B cell (primary cell): ENCODE data around the gene STK40. TPM values are rescaled to one million over a fixed set of nuclear protein-coding genes. Genes with fewer than 3 reads are reported as not detected.

Source experiments
- ATAC-seq: fragments of 200-7000 bp; cut with Tn5 transposase; one replicate; pipeline ENCODE4 v1.10.0; 2021; ENCODE audit warnings: low read depth, mild to moderate bottlenecking, moderate number of reproducible peaks, moderate library complexity
- CTCF ChIA-PET: fragments of 350-600 bp; sonication (Branson Sonifier 250); formaldehyde crosslinking; loops from one replicate; lab custom pipeline; 2021; ENCODE audit warnings: antibody characterized with exemption, inconsistent platforms; lab: Charles Lee
- POLR2A ChIA-PET: fragments of 350-600 bp; sonication (Branson Sonifier 250); formaldehyde crosslinking; loops from one replicate; lab custom pipeline; 2021; ENCODE audit warnings: antibody characterized with exemption; lab: Charles Lee
- DNase-seq: peaks from one replicate; pipeline ENCODE4 v3.0.0; 2013
- H2AFZ ChIP-seq: 2 replicates; pipeline ENCODE4 v1.6.1; 2012; ENCODE audit warnings: mild to moderate bottlenecking, low read depth, low read length; ENCODE audit not compliant: insufficient read depth, poor library complexity, severe bottlenecking
- H3K27ac ChIP-seq, 2 donors: 1 replicate in 1 of 2; 2 replicates in 1 of 2; pipeline ENCODE4 v1.5.1; 2012 to 2013; ENCODE audit warnings: low read length in 2 of 2, mild to moderate bottlenecking in 2 of 2, moderate library complexity in 1 of 2
- H3K27me3 ChIP-seq, 4 experiments: fragments of 200-600 bp in 1 of 4; sonication (generic) in 1 of 4; replicated peaks in 1 of 4; 1 replicate in 2 of 4; 2 replicates in 2 of 4; pipeline versions ENCODE4 v1.6.1 to v1.7.0; 2013 to 2016; ENCODE audit warnings: low read length in 3 of 4, mild to moderate bottlenecking in 2 of 4, mixed read lengths in 1 of 4, moderate library complexity in 1 of 4; ENCODE audit not compliant: insufficient read depth in 4 of 4, control insufficient read depth in 3 of 4; ENCODE audit errors: control extremely low read depth in 1 of 4
- H3K36me3 ChIP-seq, 2 experiments: replicated peaks in 1 of 2; 1 replicate in 1 of 2; 2 replicates in 1 of 2; pipeline versions ENCODE4 v1.6.1 to v1.7.1; 2013; ENCODE audit warnings: low read length in 1 of 2; ENCODE audit not compliant: insufficient read depth in 2 of 2, control insufficient read depth in 1 of 2; ENCODE audit errors: control extremely low read depth in 1 of 2, extremely low read depth in 1 of 2
- H3K4me1 ChIP-seq, 2 donors: fragments of 200-600 bp in 1 of 2; sonication (generic) in 1 of 2; 1 replicate in 1 of 2; 2 replicates in 1 of 2; pipeline versions ENCODE4 v1.5.1 to v1.6.1; 2013 to 2017; ENCODE audit warnings: low read length in 2 of 2; ENCODE audit not compliant: control insufficient read depth in 2 of 2, insufficient read depth in 2 of 2
- H3K4me2 ChIP-seq: replicated peaks from 2 replicates; pipeline ENCODE3; 2012; ENCODE audit warnings: mild to moderate bottlenecking, low read depth, low read length; ENCODE audit not compliant: poor library complexity, severe bottlenecking
- H3K4me3 ChIP-seq, 5 experiments: fragments of 200-600 bp in 1 of 5; sonication (generic) in 1 of 5; 1 replicate in 3 of 5; 2 replicates in 2 of 5; pipeline versions ENCODE4 v1.5.1 to v1.7.0; 2011 to 2016; ENCODE audit warnings: low read length in 4 of 5, mild to moderate bottlenecking in 4 of 5, low read depth in 2 of 5, control low read depth in 1 of 5, moderate library complexity in 1 of 5; ENCODE audit not compliant: insufficient read depth in 1 of 5; ENCODE audit errors: control extremely low read depth in 1 of 5, extremely low read depth in 1 of 5
- H3K79me2 ChIP-seq: fragments of 200-600 bp; sonication (generic); one replicate; pipeline ENCODE4 v1.6.0; 2016; ENCODE audit warnings: low read length; ENCODE audit not compliant: control insufficient read depth, insufficient read depth
- H3K9ac ChIP-seq: fragments of 200-600 bp; sonication (generic); 2 replicates; pipeline ENCODE4 v1.6.1; 2017; ENCODE audit warnings: mild to moderate bottlenecking, low read length, moderate library complexity
- H3K9me3 ChIP-seq, 3 donors: one replicate each; pipeline versions ENCODE4 v1.6.1 to v1.7.1; 2013; ENCODE audit warnings: low read length in 2 of 3; ENCODE audit not compliant: control insufficient read depth in 2 of 3, insufficient read depth in 1 of 3; ENCODE audit errors: control extremely low read depth in 1 of 3
- H4K20me1 ChIP-seq: 2 replicates; pipeline ENCODE4 v1.6.0; 2012; ENCODE audit warnings: mild to moderate bottlenecking, low read length; ENCODE audit not compliant: insufficient read depth, control insufficient read depth, poor library complexity, severe bottlenecking
- H3K27ac Mint-ChIP-seq: one replicate; pipeline ENCODE4 v1.8.0; 2021; ENCODE audit warnings: mixed read lengths
- H3K27me3 Mint-ChIP-seq: one replicate; pipeline ENCODE4 v1.8.0; 2021; ENCODE audit warnings: mixed read lengths
- H3K4me1 Mint-ChIP-seq: one replicate; pipeline ENCODE4 v1.8.0; 2021; ENCODE audit warnings: mixed read lengths
- H3K4me3 Mint-ChIP-seq: one replicate; pipeline ENCODE4 v1.8.0; 2021; ENCODE audit warnings: mixed read lengths
- H3K9me3 Mint-ChIP-seq: one replicate; pipeline ENCODE4 v1.8.0; 2022; ENCODE audit warnings: mixed read lengths; ENCODE audit not compliant: insufficient read depth
- EZH2 ChIP-seq: IDR thresholded peaks from 2 replicates; pipeline ENCODE4 v1.6.1; 2012; ENCODE audit warnings: borderline replicate concordance, low read depth, mild to moderate bottlenecking, moderate library complexity, low read length; ENCODE audit not compliant: insufficient read depth, poor library complexity, severe bottlenecking
- WGBS: methylation state at CpG from one replicate; pipeline ENCODE4 v1.1.5; 2013; ENCODE audit warnings: missing lambda C conversion rate; ENCODE audit not compliant: insufficient coverage; 5-methylcytosine and 5-hydroxymethylcytosine counted together
- intact Hi-C: fragments of 100-400 bp; cut with micrococcal nuclease; formaldehyde crosslinking; loops from one replicate; pipeline ENCODE4 v1.10.0; 2022
- polyA plus RNA-seq: library from polyadenylated mRNA; depleted of rRNA; stranded (reverse); fragments of >200 nt; gene quantifications from 2 replicates; pipeline ENCODE4 v1.2.3, GENCODE V29; 2012
- total RNA-seq, 2 donors: library from RNA; stranded (reverse); fragments of 120-200 nt in 1 of 2; gene quantifications; 1 replicate in 1 of 2; 2 replicates in 1 of 2; pipeline versions ENCODE4 v1.2.3 to v1.2.4, GENCODE V29; 2013 to 2022
- TF ChIP-seq, protein P1 (sequence below): fragments of 200-600 bp; IDR thresholded peaks from one replicate; pipeline ENCODE4 v1.8.0; 2022; ENCODE audit warnings: antibody characterized with exemption, mild to moderate bottlenecking

The STK40 gene
- total and polyA plus RNA-seq, 2 donors (not counting 1 experiment from before 2014, with no cell fraction given) = 53.1 to 69.1 TPM

DNA sequence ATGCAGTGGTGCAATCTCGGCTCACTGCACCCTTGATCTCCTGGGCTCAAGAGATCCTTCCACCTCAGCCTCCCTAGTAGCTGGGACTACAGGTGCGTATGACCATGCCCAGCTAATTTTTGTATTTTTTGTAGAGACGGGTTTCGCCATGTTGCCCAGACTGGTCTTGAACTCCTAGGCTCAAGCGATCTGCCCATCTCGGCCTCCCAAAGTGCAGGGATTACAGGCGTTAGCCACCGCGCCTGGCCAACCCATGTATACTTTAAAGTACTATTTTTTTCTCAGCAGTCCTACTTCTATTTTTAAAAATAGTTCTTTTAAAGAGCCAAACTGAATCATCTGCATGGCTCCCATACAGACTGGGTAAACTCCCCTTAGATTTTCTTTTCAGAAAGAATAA is 3.5 kb downstream of the STK40 start:
- no peak for DNase-seq
- Histone ChIP-seq H3K27me3 (no peaks in the 10 kb centered on the region), H3K79me2 (peaks cover 91% of the 10 kb centered on the region), H3K27ac (peak overlapping the region in 1 of 2 donors; percentile 14), H3K9ac (no peak overlapping the region), H3K4me2 (no peak overlapping the region), H3K9me3 (no peaks in the 10 kb centered on the region), H3K4me3 (no peak overlapping the region), H3K36me3 (peaks cover 0 to 13% of the 10 kb centered on the region in 2 experiments), H4K20me1 (peaks cover 57% of the 10 kb centered on the region), H3K4me1 (peaks cover 52 to 69% of the 10 kb centered on the region in 2 donors), H2AFZ (no peak overlapping the region)
- no peak for TF ChIP-seq EZH2
- TF ChIP-seq, protein P1, sequence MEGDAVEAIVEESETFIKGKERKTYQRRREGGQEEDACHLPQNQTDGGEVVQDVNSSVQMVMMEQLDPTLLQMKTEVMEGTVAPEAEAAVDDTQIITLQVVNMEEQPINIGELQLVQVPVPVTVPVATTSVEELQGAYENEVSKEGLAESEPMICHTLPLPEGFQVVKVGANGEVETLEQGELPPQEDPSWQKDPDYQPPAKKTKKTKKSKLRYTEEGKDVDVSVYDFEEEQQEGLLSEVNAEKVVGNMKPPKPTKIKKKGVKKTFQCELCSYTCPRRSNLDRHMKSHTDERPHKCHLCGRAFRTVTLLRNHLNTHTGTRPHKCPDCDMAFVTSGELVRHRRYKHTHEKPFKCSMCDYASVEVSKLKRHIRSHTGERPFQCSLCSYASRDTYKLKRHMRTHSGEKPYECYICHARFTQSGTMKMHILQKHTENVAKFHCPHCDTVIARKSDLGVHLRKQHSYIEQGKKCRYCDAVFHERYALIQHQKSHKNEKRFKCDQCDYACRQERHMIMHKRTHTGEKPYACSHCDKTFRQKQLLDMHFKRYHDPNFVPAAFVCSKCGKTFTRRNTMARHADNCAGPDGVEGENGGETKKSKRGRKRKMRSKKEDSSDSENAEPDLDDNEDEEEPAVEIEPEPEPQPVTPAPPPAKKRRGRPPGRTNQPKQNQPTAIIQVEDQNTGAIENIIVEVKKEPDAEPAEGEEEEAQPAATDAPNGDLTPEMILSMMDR = no peak
- ChIA-PET POLR2A (interaction anchor here (1.1 kb wide), 1 partner anchor 16 kb away, joined by 3 read pairs; no protein-coding TSS in a partner anchor), CTCF (interaction anchor here (0.9 to 4.2 kb wide), 5 partner anchors 15 to 96 kb away, joined by 3 to 30 read pairs (median 3); no protein-coding TSS in a partner anchor)
- no peaks in the 10 kb centered on the region for H3K9me3 Mint-ChIP-seq
- H3K4me1 Mint-ChIP-seq = peaks cover 76% of the 10 kb centered on the region
- 98% methylated on average over 6 of the region's 9 CpGs for WGBS
- intact Hi-C loops = no loop called here
- ATAC-seq = no peak
- peak overlapping the region; percentile 80 for H3K27ac Mint-ChIP-seq
- no peak overlapping the region for H3K4me3 Mint-ChIP-seq
- no peaks in the 10 kb centered on the region for H3K27me3 Mint-ChIP-seq

GRCh38 chr1:36381405-36381804 is 4.3 kb downstream of the STK40 start:
- Histone ChIP-seq H3K36me3 (peaks cover 0 to 16% of the 10 kb centered on the region in 2 experiments), H3K27ac (peak overlapping the region in 1 of 2 donors; percentile 73), H3K9me3 (no peaks in the 10 kb centered on the region), H3K4me3 (no peak overlapping the region), H3K79me2 (peaks cover 93% of the 10 kb centered on the region), H3K4me2 (no peak overlapping the region), H3K9ac (no peak overlapping the region), H2AFZ (no peak overlapping the region), H4K20me1 (peaks cover 57% of the 10 kb centered on the region), H3K27me3 (no peaks in the 10 kb centered on the region), H3K4me1 (peaks cover 45 to 68% of the 10 kb centered on the region in 2 donors)
- Mint-ChIP-seq H3K9me3 (no peaks in the 10 kb centered on the region), H3K4me1 (peaks cover 70% of the 10 kb centered on the region), H3K27ac (peak overlapping the region; percentile 59), H3K4me3 (no peak overlapping the region), H3K27me3 (no peaks in the 10 kb centered on the region)
- CTCF ChIA-PET = interaction anchor here (0.6 to 4.2 kb wide), 3 partner anchors 14 to 233 kb away, joined by 3 to 30 read pairs (median 4); no protein-coding TSS in a partner anchor
- POLR2A ChIA-PET = no interaction called here
- TF ChIP-seq, protein P1 = no peak
- no peak for TF ChIP-seq EZH2
- ATAC-seq (no peak), DNase-seq (no peak)
- intact Hi-C loops = no loop called here
- WGBS = 100% methylated on average over 2 of the region's 5 CpGs
